ENCODE measurements around the gene PLGRKT.

- no peak for TF ChIP-seq GATA3 (IDR thresholded peaks at IDR 0.05; ENCODE audit: low read depth, low read length)
- no peak for TF ChIP-seq GATA2 (IDR thresholded peaks at IDR 0.05; ENCODE audit: low read depth, low read length)
Measured at GRCh38 chr9:5430912-5431311, 6.8 kb downstream of the PLGRKT start.
